B cell (primary cell): ENCODE results near the gene COPZ1.

Experiments used
- CTCF ChIP-seq: fragments of 200-600 bp; IDR thresholded peaks from one replicate; pipeline ENCODE4 v1.8.0; 2022; ENCODE audit warnings: antibody characterized with exemption, mild to moderate bottlenecking
- EZH2 ChIP-seq: IDR thresholded peaks from 2 replicates; pipeline ENCODE4 v1.6.1; 2012; ENCODE audit warnings: borderline replicate concordance, low read depth, mild to moderate bottlenecking, moderate library complexity, low read length; ENCODE audit not compliant: insufficient read depth, poor library complexity, severe bottlenecking

GRCh38 chr12:54358945-54359761 is 34.2 kb downstream of the COPZ1 start:
- TF ChIP-seq CTCF (no peak), EZH2 (no peak)
